Right lobe of liver (tissue), 6 donors: ENCODE results near the gene TSGA10. TPM values are rescaled to one million over a fixed set of nuclear protein-coding genes. Genes with fewer than 3 reads are reported as not detected.

Experiments
- ATAC-seq, 4 donors: fragments of 200-7000 bp; cut with Tn5 transposase; one replicate each; pipeline ENCODE4 v1.9.1; 2020; ENCODE audit warnings: mild to moderate bottlenecking in 4 of 4, moderate library complexity in 4 of 4
- DNase-seq, 3 donors: peaks; one replicate each; pipeline ENCODE4 v3.0.0-alpha.2; 2020
- H3K27ac ChIP-seq, 3 donors: fragments of 200-600 bp; one replicate each; pipeline ENCODE4 v1.8.0; 2022
- H3K27me3 ChIP-seq, 2 donors: fragments of 200-600 bp; one replicate each; pipeline ENCODE4 v1.8.0; 2022
- H3K36me3 ChIP-seq, 4 donors: fragments of 200-600 bp; sonication (generic) in 1 of 4; one replicate each; pipeline versions ENCODE4 v1.5.1 to v1.8.0; 2017 to 2022; ENCODE audit warnings: control low read depth in 1 of 4
- H3K4me1 ChIP-seq, 4 donors: fragments of 200-600 bp; sonication (generic) in 1 of 4; one replicate each; pipeline versions ENCODE4 v1.5.1 to v1.8.0; 2017 to 2022; ENCODE audit warnings: control low read depth in 1 of 4
- H3K4me3 ChIP-seq, 3 donors: fragments of 200-600 bp; one replicate each; pipeline ENCODE4 v1.8.0; 2022
- H3K9me3 ChIP-seq, 4 donors: fragments of 200-600 bp; sonication (generic) in 1 of 4; one replicate each; pipeline versions ENCODE4 v1.5.1 to v1.8.0; 2017 to 2022; ENCODE audit warnings: control low read depth in 1 of 4
- CTCF ChIP-seq, 4 donors: fragments of 200-600 bp in 3 of 4; fragments of 450-650 bp in 1 of 4; IDR thresholded peaks; one replicate each; pipeline versions ENCODE4 v1.5.1 to v1.8.0; 2016 to 2022; ENCODE audit warnings: antibody characterized with exemption in 4 of 4, mild to moderate bottlenecking in 2 of 4
- POLR2A ChIP-seq: fragments of 450-650 bp; IDR thresholded peaks from one replicate; pipeline ENCODE4 v1.6.1; 2017; ENCODE audit warnings: antibody characterized with exemption, mild to moderate bottlenecking
- WGBS: methylation state at CpG from one replicate; pipeline ENCODE4 v1.1.6; 2018; ENCODE audit warnings: low coverage, low lambda C conversion rate; ENCODE audit not compliant: insufficient coverage; ENCODE audit errors: missing lambda C conversion rate; 5-methylcytosine and 5-hydroxymethylcytosine counted together
- intact Hi-C, 2 donors: fragments of 100-400 bp; cut with DNase I; formaldehyde crosslinking; loops; one replicate each; pipeline versions ENCODE4 v1.11.2 to v1.14.1; 2022
- total RNA-seq, 6 experiments: library from RNA; depleted of rRNA in 2 of 6; stranded (reverse); fragments of >200 nt in 2 of 6; fragmentation: NEBNext Ultra II Directional in 3 of 6; extraction: Animal tissue kit (Norgen Biotek cat#: 25700) in 3 of 6; gene quantifications; one replicate each; pipeline versions ENCODE4 v1.1.0 to v1.2.4, GENCODE V29; 2016 to 2023
- donor health status: DM: no; HTN: yes; CAD: no.
- donor health status: DM: no; HTN: no; CAD: no.
- donor health status: DM: no; HTN: no; CAD: no.
- donor health status: DM: no; HTN: yes; CAD: no.
- donor health status: DM: no; HTN: yes; CAD: no.

Gene TSGA10
- total RNA-seq, 6 experiments from 2014 or later, result 1.6 to 5.6 (median 2.7) TPM

- Histone ChIP-seq H3K27ac (peak overlapping the region; percentile 48 to 74 (median 71)), H3K27me3 (no peaks in the 10 kb centered on the region), H3K4me1 (peaks cover 0 to 33% (median 8%) of the 10 kb centered on the region in 4 donors), H3K4me3 (peak overlapping the region; percentile 63 to 80 (median 73)), H3K36me3 (no peaks in the 10 kb centered on the region), H3K9me3 (no peaks in the 10 kb centered on the region)
- 1% methylated on average over 4 of the region's 4 CpGs for WGBS
- no peak for TF ChIP-seq CTCF (IDR thresholded peaks at IDR 0.05)
- intact Hi-C loops, result no loop called here
- ATAC-seq (no peak), DNase-seq (no peak)
These were observed 26.9 kb upstream of the TSGA10 start for GRCh38 chr2:99181624-99182000.

DNA sequence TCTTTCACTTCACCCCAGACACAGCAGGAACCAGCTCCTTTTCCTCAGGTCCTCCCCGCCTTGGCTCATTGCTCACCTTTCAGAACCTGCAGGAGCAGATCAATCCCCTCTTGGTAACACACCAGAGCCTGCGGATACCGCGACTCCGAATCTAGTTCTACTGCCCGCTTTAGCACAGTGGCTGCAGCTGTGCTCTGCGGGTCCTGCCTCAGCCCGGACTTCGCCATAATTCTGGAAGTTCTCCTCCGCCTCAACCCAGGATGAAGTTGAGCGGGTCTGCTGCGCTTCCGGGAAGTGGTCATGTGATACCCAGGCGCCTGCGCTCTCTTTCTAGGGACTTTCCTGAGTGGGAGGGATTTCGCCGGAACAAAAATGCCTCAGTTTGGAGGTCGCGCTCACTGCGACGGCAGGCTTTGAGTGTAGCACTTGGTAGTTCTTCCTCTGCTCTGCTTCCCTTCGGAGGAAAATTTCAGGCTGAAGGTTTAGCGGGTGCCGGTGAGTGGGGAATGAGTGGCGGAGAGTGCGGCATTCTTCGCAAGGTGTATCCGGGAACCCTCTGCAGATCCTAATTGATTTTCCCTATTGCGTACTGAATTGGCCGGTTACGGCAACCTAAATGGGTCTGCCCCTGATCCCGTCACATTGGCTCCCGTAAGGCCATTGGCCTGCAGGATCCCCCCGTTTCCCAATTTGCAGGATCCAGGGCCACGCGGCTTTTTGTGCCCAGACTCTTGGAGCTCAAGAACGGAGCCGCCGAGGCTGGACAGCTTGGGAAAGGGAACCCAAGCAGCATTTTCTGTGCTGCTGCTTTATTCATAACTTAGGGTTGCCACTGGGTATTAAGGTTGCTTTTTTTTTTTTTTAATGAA lies 26.2 kb upstream of the TSGA10 start, which contains the start of the genes MITD1 and MRPL30:
Gene MITD1 (minus strand): TSS at position 304 of the 869 bp plus-strand sequence. CDS start 77 bp downstream, at position 227.
Gene MRPL30 (plus strand): TSS at position 430 of the 869 bp plus-strand sequence. CDS start 5,020 bp downstream, outside the sequence.
- no peaks in the 10 kb centered on the region for H3K36me3 ChIP-seq
- peak within 1 kb of the TSS; percentile 48 to 74 (median 71) for H3K27ac ChIP-seq
- peaks cover 0 to 33% (median 8%) of the 10 kb centered on the region in 4 donors for H3K4me1 ChIP-seq
- ATAC-seq (peak; percentile 97 to 99 (median 98)), DNase-seq (peak; percentile 91 to 95 (median 94))
- intact Hi-C loops, result no loop called here
- peak within 1 kb of the TSS; percentile 63 to 80 (median 73) for H3K4me3 ChIP-seq
- no peaks in the 10 kb centered on the region for H3K27me3 ChIP-seq
- no peaks in the 10 kb centered on the region for H3K9me3 ChIP-seq
- under 1% methylated on average over 32 of the region's 39 CpGs for WGBS
- TF ChIP-seq CTCF (IDR thresholded peaks at IDR 0.05) (no peak), POLR2A (peak; percentile 76)

GRCh38 chr2:99171377-99172140 lies 16.8 kb upstream of the TSGA10 start:
- no peak overlapping the region for H3K4me3 ChIP-seq
- no peaks in the 10 kb centered on the region for H3K4me1 ChIP-seq
- ATAC-seq, result no peak
- H3K27ac ChIP-seq, result no peak overlapping the region
- WGBS, result 94% methylated on average over 7 of the region's 8 CpGs
- no peak for DNase-seq
- H3K36me3 ChIP-seq, result peaks cover 0 to 33% (median 11%) of the 10 kb centered on the region in 4 donors
- intact Hi-C loops, result no loop called here
- H3K27me3 ChIP-seq, result no peaks in the 10 kb centered on the region
- TF ChIP-seq CTCF (IDR thresholded peaks at IDR 0.05), result no peak
- TF ChIP-seq POLR2A, result no peak
- no peaks in the 10 kb centered on the region for H3K9me3 ChIP-seq

DNA sequence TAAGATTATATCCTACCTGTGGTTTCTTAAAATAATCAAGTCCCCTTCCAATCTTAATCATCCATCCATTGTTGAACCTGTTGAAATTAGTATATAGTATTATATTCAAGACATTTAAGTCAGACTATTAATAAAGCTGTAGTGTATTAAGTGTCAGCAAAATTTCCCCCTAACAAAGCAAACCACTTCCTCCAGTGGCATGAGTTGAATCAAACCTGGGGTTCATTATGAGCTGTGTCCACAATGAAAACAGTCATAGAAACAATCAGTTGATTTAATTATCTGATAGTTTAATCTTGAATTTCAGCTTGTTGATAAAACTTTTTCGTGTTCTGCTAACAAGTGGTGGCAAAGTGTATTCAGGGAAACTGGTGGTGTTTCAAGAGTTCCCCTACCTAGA lies 14.8 kb upstream of the TSGA10 start:
- TF ChIP-seq CTCF (IDR thresholded peaks at IDR 0.05) (no peak), POLR2A (no peak)
- ATAC-seq (no peak), DNase-seq (no peak)
- H3K4me3 ChIP-seq, result no peak overlapping the region
- H3K36me3 ChIP-seq, result peaks cover 0 to 33% (median 11%) of the 10 kb centered on the region in 4 donors
- H3K27me3 ChIP-seq, result no peaks in the 10 kb centered on the region
- H3K27ac ChIP-seq, result no peak overlapping the region
- H3K4me1 ChIP-seq, result no peaks in the 10 kb centered on the region
- intact Hi-C loops, result no loop called here
- 88% methylated on average over 1 of the region's 1 CpG for WGBS
- no peaks in the 10 kb centered on the region for H3K9me3 ChIP-seq
